ENCODE results near the gene KLHL29.

KLHL29 gene

DNA sequence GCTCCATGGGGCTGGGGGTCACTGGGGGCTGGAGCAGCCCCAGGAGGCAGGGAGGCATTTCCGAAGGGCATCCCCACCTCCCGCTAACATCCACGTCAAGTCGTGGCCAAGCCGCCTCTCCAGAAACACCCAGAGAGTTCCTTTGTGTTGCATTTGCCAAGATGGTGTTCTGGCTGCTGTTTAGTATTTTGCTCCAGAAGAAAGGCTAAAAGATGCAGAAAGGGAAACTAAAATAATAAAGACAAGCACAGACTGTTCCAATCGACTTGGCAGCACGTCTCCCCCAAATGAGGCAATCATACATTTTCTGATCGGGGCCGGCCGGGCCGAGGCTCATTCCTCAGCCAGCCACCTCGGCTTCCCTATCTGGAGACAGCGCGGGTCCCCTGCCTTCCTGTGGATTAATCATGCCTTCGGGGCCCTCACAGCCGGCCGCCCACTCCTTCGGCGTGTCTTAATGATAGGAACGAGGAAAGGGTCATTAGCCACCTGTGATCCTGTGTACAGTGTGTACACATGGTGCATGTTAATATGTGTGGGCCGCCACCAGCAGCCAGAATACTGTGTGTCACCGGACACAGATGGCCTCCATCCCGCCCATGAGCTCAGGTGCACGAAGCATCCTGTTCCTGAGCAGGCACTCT, 169.2 kb downstream of the KLHL29 start:
- Mint-ChIP-seq H3K9me3 (no peaks in the 10 kb centered on the region), H3K4me1 (ENCODE audit: low read depth) (no peaks in the 10 kb centered on the region), H3K4me3 (no peak overlapping the region), H3K27me3 (peaks cover 4% of the 10 kb centered on the region), H3K36me3 (ENCODE audit: low read depth) (no peaks in the 10 kb centered on the region), H3K27ac (no peak overlapping the region)
- intact Hi-C loops (cut with micrococcal nuclease): no loop called here

DNA sequence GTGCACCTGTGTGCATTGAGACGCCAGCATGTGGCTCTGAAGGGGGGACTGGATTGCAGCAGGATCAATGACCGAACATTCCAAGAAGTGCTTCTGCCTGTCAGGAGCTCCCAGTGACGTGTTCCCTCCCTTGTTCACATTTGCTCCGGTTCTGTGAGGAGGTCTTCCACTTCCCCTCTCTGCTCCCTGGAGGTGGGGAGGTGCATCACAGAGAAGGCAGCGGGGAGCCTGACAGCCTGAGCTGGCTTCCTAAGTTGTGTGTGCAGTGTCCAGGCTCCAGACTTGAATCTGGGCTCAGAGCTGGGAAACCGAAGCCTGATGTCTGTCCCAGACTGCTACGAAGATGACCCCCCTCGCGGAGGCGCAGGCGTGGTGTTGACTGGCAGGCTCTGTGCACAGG, 171.0 kb downstream of the KLHL29 start:
- no peaks in the 10 kb centered on the region for H3K36me3 Mint-ChIP-seq (ENCODE audit: low read depth)
- no peak overlapping the region for H3K4me3 Mint-ChIP-seq
- no peaks in the 10 kb centered on the region for H3K9me3 Mint-ChIP-seq
- H3K27ac Mint-ChIP-seq: no peak overlapping the region
- peaks cover 4% of the 10 kb centered on the region for H3K27me3 Mint-ChIP-seq
- intact Hi-C loops (cut with micrococcal nuclease): no loop called here
- H3K4me1 Mint-ChIP-seq (ENCODE audit: low read depth): no peaks in the 10 kb centered on the region

DNA sequence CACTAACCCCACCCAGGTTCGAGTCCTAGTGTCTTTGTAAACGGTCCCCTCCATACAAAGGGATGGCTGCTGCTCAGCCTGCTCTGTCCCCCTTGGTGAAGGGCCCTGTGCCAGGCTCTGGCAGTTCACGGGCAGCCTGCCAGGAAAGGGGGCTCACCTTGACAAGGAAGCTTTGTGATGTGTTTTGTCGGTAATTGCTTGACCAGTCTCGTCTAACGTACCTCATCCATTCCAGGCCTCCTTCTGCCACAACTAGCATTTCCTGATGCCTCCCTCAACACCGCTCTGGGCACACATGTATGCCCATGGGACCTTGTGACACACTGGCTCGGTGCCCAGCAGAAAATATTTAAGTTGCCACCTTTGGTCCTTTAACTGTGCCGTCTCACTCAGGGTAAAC, 171.9 kb downstream of the KLHL29 start:
- Mint-ChIP-seq H3K9me3 (no peaks in the 10 kb centered on the region), H3K27ac (no peak overlapping the region), H3K36me3 (ENCODE audit: low read depth) (no peaks in the 10 kb centered on the region), H3K4me1 (ENCODE audit: low read depth) (no peaks in the 10 kb centered on the region), H3K27me3 (peaks cover 4% of the 10 kb centered on the region), H3K4me3 (no peak overlapping the region)
- intact Hi-C loops (cut with micrococcal nuclease): no loop called here

DNA sequence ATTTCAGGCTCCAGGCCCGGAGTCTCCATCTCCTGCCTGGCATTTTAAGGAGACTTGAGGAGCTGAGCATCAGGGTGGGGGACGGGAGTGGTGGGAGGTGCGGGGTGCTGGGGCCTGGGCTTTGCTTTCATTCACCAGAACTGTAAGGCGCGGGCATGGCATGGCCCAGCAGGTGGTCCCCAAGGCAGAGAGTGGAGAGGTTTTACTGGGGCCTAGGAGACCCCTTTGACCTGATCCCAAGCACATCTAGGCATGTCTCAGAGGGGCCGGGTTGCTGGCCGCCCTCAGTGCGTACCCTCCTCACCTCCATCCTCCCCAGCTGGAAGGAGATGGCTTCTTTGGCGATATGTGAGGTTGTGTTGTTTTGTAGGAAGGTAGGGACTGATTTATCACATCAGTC, 172.5 kb downstream of the KLHL29 start:
- H3K9me3 Mint-ChIP-seq: no peaks in the 10 kb centered on the region
- no peaks in the 10 kb centered on the region for H3K4me1 Mint-ChIP-seq (ENCODE audit: low read depth)
- no peak overlapping the region for H3K27ac Mint-ChIP-seq
- intact Hi-C loops (cut with micrococcal nuclease): no loop called here
- no peak overlapping the region for H3K4me3 Mint-ChIP-seq
- H3K36me3 Mint-ChIP-seq (ENCODE audit: low read depth): no peaks in the 10 kb centered on the region
- H3K27me3 Mint-ChIP-seq: peaks cover 4% of the 10 kb centered on the region

DNA sequence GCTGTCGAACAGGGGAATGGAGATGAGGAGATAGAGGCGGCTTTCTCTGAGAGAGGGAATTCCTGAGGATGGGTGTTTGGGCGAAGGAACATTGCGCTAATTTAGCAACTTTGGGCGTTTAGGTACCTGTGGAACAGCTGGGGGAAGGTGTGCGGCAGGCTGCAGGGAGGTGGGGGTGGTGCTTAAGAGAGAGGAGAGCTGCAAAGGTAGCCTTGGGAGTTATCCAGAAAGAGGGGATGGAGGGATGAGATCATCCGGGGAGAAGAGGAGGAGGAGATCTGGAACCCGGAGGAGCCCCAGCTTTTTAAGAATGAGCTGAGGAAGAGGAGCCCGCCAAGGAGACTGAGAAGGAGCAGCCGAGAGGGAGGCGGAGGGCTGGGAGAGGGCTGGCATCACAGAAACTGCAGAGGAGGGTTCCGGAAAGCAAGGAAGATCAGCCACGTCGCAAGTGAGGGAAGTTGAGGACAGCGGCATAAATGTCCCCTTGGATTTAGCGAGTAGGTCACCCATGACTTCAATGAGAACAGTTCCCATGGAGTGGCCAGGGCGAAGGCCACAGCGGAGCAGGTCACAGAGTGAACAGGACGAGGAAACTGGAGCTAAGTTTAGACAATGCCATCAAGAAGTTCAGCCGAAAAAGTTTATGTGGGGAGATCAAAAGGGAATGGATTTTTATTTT, 174.7 kb downstream of the KLHL29 start:
- Mint-ChIP-seq H3K27me3 (peaks cover 3% of the 10 kb centered on the region), H3K36me3 (ENCODE audit: low read depth) (no peaks in the 10 kb centered on the region), H3K9me3 (no peaks in the 10 kb centered on the region), H3K27ac (no peak overlapping the region), H3K4me3 (no peak overlapping the region), H3K4me1 (ENCODE audit: low read depth) (no peaks in the 10 kb centered on the region)
- intact Hi-C loops (cut with micrococcal nuclease): no loop called here

DNA sequence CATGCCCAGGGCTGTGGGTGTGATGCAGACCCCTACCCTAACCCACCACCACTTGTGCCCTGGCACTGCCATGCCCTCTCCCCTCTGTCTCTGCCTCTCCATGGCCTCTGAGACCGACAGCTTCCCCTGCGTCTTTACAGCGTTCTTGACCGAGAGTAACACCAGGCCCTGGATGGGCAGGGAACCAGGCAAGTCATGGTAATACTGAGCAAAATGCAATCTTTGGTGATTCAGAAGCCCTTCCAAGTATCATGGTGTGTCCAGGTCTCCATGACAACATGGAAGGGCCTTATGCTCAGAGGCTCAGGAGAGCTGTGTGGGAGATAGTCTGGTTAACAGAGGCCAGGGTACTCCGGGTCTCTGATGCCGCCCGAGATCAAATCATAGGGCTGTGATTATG, 176.1 kb downstream of the KLHL29 start:
- H3K27me3 Mint-ChIP-seq: peaks cover 3% of the 10 kb centered on the region
- no peak overlapping the region for H3K4me3 Mint-ChIP-seq
- H3K9me3 Mint-ChIP-seq: no peaks in the 10 kb centered on the region
- H3K36me3 Mint-ChIP-seq (ENCODE audit: low read depth): no peaks in the 10 kb centered on the region
- H3K4me1 Mint-ChIP-seq (ENCODE audit: low read depth): no peaks in the 10 kb centered on the region
- intact Hi-C loops (cut with micrococcal nuclease): no loop called here
- no peak overlapping the region for H3K27ac Mint-ChIP-seq

DNA sequence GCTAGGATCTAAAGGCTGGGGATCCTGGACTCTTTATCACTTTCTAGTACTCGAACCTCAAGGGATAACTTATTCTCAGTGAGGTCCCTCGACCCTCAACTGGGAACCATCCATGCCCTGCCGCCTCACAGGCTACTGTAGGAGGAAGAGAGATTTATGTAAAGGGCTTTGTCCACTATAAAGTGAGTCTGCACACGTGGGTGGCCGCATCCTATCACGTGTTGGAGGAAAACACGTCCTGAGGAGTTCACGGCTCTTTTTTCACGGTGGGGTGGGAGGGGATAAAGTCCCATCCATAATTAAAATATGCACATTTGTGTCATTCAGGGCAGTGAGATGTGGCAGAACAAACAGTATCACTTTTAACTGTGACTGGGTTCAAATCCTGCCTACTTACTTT, 176.6 kb downstream of the KLHL29 start:
- Mint-ChIP-seq H3K9me3 (no peaks in the 10 kb centered on the region), H3K27me3 (peaks cover 3% of the 10 kb centered on the region), H3K36me3 (ENCODE audit: low read depth) (no peaks in the 10 kb centered on the region), H3K27ac (no peak overlapping the region), H3K4me3 (no peak overlapping the region), H3K4me1 (ENCODE audit: low read depth) (no peaks in the 10 kb centered on the region)
- intact Hi-C loops (cut with micrococcal nuclease): no loop called here

DNA sequence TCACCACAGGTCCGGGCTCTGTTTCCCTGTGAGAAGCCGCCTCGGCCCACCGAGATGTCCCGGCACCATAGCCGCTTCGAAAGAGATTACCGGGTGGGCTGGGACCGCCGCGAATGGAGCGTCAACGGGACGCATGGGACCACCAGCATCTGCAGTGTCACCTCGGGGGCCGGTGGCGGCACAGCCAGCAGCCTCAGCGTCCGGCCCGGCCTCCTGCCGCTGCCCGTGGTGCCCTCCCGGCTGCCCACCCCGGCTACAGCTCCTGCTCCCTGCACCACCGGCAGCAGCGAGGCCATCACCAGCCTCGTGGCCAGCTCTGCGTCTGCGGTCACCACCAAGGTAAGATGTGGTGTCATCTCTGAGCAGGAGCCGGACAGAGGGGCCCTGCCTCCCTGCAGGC, 177.2 kb downstream of the KLHL29 start:
- Mint-ChIP-seq H3K27ac (no peak overlapping the region), H3K36me3 (ENCODE audit: low read depth) (no peaks in the 10 kb centered on the region), H3K9me3 (no peaks in the 10 kb centered on the region), H3K27me3 (peaks cover 3% of the 10 kb centered on the region), H3K4me3 (no peak overlapping the region), H3K4me1 (ENCODE audit: low read depth) (no peaks in the 10 kb centered on the region)
- intact Hi-C loops (cut with micrococcal nuclease): no loop called here

DNA sequence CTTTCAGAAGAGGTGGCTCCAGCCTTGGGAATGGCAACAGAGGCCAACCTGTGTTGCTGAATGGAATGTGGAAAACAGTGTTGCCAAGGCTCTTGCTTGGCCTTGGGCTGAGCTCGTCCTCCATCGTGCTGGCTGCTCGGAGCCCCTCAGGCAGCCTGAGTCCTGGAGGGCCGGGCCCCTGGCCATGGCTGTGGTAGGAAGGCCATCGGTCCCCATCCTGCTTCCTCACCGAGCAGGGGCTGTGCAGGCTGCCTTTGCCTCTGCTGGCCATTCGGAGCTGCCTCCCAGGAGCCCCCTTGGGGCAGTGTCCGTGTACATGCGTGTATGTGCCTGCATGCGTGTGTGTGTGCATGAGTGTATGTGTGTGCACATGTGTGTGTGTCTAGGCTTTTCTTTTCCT, 178.2 kb downstream of the KLHL29 start:
- no peak overlapping the region for H3K27ac Mint-ChIP-seq
- H3K27me3 Mint-ChIP-seq: peaks cover 3% of the 10 kb centered on the region
- intact Hi-C loops (cut with micrococcal nuclease): no loop called here
- no peaks in the 10 kb centered on the region for H3K36me3 Mint-ChIP-seq (ENCODE audit: low read depth)
- H3K4me3 Mint-ChIP-seq: no peak overlapping the region
- H3K4me1 Mint-ChIP-seq (ENCODE audit: low read depth): no peaks in the 10 kb centered on the region
- H3K9me3 Mint-ChIP-seq: no peaks in the 10 kb centered on the region

DNA sequence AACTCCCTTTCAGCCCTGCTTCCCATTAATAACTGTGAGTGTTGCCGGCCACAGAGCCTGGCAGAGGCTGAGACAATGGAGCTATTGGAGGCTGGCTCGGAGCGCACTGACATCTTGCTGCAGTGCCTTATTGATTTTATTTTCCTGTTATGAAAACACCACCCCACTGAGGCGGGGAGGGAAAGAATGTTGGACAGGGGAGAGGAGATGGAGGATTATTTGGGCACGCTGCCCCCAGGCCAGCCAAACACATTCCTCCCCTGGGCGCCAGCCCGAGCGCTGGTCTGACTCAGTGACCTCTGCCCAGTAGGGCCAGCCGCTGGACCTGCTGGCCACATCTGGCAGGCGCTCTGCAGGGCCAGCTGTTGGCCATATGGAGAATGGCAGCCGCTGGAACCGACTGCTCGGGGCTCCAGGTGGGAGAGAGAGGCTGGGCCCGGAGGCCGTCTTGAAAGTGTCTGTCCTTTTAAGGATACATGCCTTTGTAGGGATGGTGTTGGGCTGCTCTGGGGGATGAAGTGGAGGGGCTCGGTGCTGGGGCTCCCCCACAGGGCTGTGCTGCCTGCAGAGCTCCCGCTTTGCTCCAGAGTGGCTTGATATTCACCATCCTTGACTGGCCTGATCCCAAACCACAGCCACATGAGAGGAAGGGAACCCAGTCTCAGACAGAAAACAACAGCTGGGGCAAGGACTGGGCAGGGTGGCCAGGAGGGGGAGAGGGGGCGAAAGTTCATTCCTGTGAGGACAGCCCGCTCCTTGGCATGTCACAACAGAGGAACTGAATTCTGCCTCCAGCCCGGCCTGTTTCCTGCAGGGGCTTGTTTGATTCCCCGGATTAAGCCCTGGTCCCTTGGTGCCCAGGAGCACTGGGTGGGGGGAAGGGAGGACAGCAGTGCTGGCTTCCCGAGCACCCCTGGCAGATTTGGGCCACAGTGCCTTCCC, 179.0 kb downstream of the KLHL29 start:
- no peaks in the 10 kb centered on the region for H3K36me3 Mint-ChIP-seq (ENCODE audit: low read depth)
- H3K4me3 Mint-ChIP-seq: no peak overlapping the region
- H3K27me3 Mint-ChIP-seq: peaks cover 4% of the 10 kb centered on the region
- H3K27ac Mint-ChIP-seq: no peak overlapping the region
- no peaks in the 10 kb centered on the region for H3K9me3 Mint-ChIP-seq
- H3K4me1 Mint-ChIP-seq (ENCODE audit: low read depth): no peaks in the 10 kb centered on the region
- intact Hi-C loops (cut with micrococcal nuclease): no loop called here

DNA sequence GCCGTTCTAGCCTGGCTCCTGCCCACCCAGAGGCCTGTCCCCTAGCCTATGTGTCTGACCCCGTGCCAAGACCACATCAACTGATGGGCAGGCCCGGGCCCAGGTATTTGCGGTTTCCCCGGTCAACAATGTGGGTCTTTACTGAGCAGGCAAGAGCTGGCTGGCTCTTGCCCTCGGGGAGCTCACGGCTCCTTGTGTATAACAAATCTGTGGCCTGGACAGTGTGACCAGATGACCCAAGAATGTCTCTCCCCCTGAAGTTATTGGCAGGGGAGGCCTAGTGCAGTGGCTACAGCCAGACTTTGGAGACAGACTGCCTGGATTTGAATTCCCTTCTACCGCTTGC, 179.6 kb downstream of the KLHL29 start:
- intact Hi-C loops (cut with micrococcal nuclease): no loop called here
- no peak overlapping the region for H3K4me3 Mint-ChIP-seq
- H3K27me3 Mint-ChIP-seq: peaks cover 2% of the 10 kb centered on the region
- no peaks in the 10 kb centered on the region for H3K36me3 Mint-ChIP-seq (ENCODE audit: low read depth)
- no peaks in the 10 kb centered on the region for H3K9me3 Mint-ChIP-seq
- H3K4me1 Mint-ChIP-seq (ENCODE audit: low read depth): no peaks in the 10 kb centered on the region
- H3K27ac Mint-ChIP-seq: no peak overlapping the region

DNA sequence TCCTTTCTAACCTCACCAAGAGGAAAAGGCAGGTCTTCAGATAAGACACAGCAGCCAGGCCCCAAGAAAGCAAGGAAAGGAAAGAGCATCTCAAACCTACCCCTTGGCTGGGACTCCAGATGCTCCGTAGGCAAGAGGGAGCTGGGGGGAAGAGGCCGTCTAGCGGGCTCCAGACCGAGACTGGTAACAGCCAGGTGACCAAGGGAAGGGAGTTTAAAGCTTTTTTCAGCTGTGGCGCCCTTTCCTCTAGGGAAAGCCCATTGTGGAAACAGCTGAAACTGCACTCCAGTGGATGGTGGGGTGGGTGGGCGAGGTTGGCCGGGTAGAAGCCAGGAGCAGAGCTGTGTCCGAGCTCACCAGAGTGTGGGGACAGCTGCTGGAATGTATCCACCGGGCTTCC, 180.4 kb downstream of the KLHL29 start:
- no peak overlapping the region for H3K27ac Mint-ChIP-seq
- peaks cover 2% of the 10 kb centered on the region for H3K27me3 Mint-ChIP-seq
- H3K4me3 Mint-ChIP-seq: no peak overlapping the region
- H3K36me3 Mint-ChIP-seq (ENCODE audit: low read depth): no peaks in the 10 kb centered on the region
- no peaks in the 10 kb centered on the region for H3K9me3 Mint-ChIP-seq
- H3K4me1 Mint-ChIP-seq (ENCODE audit: low read depth): no peaks in the 10 kb centered on the region
- intact Hi-C loops (cut with micrococcal nuclease): no loop called here

DNA sequence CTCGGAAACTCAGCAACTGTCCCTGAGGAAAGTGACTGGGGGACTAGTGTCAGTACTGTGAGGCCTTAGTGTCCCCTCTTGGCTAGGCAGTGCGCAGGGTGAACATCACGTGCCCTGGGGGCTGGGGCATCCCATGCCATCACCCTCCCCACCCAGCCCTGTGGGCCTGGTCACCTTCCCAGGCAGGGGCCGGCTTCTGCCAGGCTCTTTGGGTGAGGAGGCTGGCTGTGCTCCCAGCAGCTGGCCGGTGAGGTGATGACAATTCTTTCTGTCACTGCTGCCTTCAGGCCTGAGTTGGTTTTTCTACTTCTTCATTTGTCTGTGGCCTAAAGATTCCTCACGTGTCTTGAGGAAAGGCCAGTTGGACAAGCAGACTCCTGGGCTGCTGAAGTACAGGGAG, 180.8 kb downstream of the KLHL29 start:
- intact Hi-C loops (cut with micrococcal nuclease): no loop called here
- Mint-ChIP-seq H3K4me3 (no peak overlapping the region), H3K27me3 (peaks cover 2% of the 10 kb centered on the region), H3K36me3 (ENCODE audit: low read depth) (no peaks in the 10 kb centered on the region), H3K4me1 (ENCODE audit: low read depth) (no peaks in the 10 kb centered on the region), H3K27ac (no peak overlapping the region), H3K9me3 (no peaks in the 10 kb centered on the region)
